ENCODE measurements around the gene SMPD4.
"Not testable (repeated sequence)": the region's sequence is repeated elsewhere in the genome, so short reads cannot be mapped to it uniquely, and the experiment has no call there.

Gene SMPD4

DNA sequence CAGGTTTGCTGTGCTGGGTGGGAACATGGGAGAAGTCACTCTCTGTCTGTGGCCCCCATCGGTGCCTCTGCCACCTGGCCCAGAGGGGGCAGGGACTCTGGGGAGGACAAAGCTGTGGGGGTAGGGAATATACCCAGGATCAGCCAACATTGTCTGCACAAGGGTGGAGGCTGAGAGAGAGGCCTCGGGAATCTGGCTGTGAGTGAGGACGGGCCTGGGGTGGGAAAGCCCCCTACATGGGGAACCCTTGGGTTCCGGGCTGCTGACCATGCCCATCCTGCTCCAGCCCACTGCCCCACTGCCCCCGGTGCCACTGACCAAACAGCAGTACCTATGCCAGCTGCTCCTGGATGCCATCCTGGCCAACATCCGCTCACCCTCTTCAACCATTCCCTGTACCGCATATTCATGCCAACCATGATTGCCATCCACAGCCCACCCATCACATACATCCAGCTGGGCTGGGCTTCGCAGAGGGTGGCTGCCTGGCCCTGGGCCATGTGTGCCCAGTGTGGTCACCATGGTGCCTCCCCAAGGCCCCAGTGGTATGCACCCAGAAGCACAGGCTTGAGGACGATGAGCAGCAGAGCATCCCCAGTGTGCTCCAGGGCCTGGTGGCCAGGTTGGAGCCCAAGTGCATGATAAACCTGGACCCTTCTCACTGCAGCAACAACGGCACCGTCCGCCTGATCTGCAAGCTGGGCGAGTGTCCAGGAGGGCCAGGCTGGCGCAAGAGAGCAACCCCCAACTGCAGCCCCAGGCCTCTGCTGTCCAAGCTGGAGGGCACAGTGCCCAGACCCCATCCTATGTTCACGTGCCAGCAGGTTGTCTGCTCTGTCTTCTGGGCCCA lies 45.5 kb downstream of the SMPD4 start:
- no peak overlapping the region for H3K4me3 ChIP-seq (ENCODE audit: low read length)
- H2AFZ ChIP-seq (ENCODE audit: low read depth, low read length): no peak overlapping the region
- H3K27ac ChIP-seq (ENCODE audit: low read length): no peak overlapping the region
- no peak overlapping the region for H3K9ac ChIP-seq (ENCODE audit: low read length)
- no peaks in the 10 kb centered on the region for H3K36me3 ChIP-seq (replicated peaks; ENCODE audit: low read depth, low read length)
- no peak for TF ChIP-seq EZH2phosphoT487 (IDR thresholded peaks at IDR 0.05; ENCODE audit: low read depth)
- H3K4me1 ChIP-seq (ENCODE audit: low read length): no peaks in the 10 kb centered on the region
- no peaks in the 10 kb centered on the region for H3K27me3 ChIP-seq (ENCODE audit: low read depth, low read length)
- H3K4me2 ChIP-seq (ENCODE audit: low read length): no peak overlapping the region
- no peaks in the 10 kb centered on the region for H3K79me2 ChIP-seq (ENCODE audit: low read length)
- no peaks in the 10 kb centered on the region for H4K20me1 ChIP-seq (ENCODE audit: insufficient read depth, low read length)
- H3K9me3 ChIP-seq (ENCODE audit: insufficient read depth, low read length): no peaks in the 10 kb centered on the region

DNA sequence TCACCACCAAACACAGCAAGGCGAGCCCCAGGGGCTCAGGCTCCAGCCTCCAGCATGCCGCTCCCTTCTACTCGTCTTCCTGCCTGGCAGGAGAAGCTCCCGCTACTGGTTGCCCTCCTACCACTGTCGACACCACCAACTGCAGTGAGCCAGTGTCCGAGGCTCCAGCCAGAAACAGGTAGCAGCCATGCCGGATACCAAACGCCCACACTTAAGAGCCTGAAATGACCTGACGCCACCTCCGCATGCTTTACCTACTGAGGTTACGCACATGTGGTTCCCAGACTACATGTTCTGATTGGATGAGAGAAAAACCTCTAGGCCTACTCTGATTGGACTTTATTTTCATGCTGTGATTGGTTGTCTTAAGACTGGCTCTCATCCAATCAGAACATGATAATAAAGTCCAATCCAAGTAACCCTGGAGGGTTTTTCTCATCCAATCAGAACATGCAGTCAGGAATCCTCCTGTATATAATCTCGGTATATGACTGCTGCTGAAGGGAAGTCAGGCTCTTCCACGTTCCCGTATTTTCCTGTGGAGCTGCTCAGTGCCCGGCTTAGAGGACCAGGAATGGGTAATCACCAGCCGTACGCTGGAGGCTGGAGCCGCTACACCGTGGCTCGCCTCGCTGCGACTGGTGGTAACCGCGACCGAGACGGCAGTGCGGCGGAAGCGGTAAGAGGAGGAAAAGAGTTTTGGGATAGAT lies 52.1 kb downstream of the SMPD4 start, which contains the start of gene POTEF:
Gene POTEF (minus strand): TSS at position 103 of the 710 bp plus-strand sequence. CDS start 8,707 bp downstream, outside the sequence.
- H3K36me3 ChIP-seq (replicated peaks; ENCODE audit: low read depth, low read length); H2AFZ ChIP-seq (ENCODE audit: low read depth, low read length); H3K27me3 ChIP-seq (ENCODE audit: low read depth, low read length); H4K20me1 ChIP-seq (ENCODE audit: insufficient read depth, low read length); H3K4me1 ChIP-seq (ENCODE audit: low read length); H3K79me2 ChIP-seq (ENCODE audit: low read length); H3K9ac ChIP-seq (ENCODE audit: low read length); H3K9me3 ChIP-seq (ENCODE audit: insufficient read depth, low read length); H3K4me2 ChIP-seq (ENCODE audit: low read length); H3K27ac ChIP-seq (ENCODE audit: low read length); H3K4me3 ChIP-seq (ENCODE audit: low read length): not testable (repeated sequence)

DNA sequence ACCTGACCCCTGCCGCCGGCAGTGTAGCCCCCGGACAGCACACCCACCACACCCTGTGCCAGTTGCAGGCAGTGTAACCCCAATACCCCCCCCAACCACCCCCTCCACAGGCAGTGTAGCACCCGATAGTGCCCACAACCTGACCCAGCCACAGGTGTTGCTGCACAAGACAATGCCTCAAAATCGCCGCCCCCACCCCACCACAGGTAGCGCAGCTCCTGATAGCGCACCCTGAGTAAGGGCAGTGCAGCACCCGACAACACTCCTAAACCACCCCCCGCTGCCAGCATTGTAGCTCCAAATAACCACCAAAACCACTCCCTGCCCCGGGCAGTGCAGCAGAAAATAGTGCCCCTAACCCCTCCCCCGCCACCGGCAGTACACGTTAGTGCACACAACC lies 52.9 kb downstream of the SMPD4 start:
- not testable (repeated sequence) for H3K4me1 ChIP-seq (ENCODE audit: low read length); H3K27me3 ChIP-seq (ENCODE audit: low read depth, low read length); H3K27ac ChIP-seq (ENCODE audit: low read length); H3K4me2 ChIP-seq (ENCODE audit: low read length); H3K79me2 ChIP-seq (ENCODE audit: low read length); H3K9me3 ChIP-seq (ENCODE audit: insufficient read depth, low read length); H3K4me3 ChIP-seq (ENCODE audit: low read length); H3K9ac ChIP-seq (ENCODE audit: low read length); H4K20me1 ChIP-seq (ENCODE audit: insufficient read depth, low read length); H3K36me3 ChIP-seq (replicated peaks; ENCODE audit: low read depth, low read length); H2AFZ ChIP-seq (ENCODE audit: low read depth, low read length)

DNA sequence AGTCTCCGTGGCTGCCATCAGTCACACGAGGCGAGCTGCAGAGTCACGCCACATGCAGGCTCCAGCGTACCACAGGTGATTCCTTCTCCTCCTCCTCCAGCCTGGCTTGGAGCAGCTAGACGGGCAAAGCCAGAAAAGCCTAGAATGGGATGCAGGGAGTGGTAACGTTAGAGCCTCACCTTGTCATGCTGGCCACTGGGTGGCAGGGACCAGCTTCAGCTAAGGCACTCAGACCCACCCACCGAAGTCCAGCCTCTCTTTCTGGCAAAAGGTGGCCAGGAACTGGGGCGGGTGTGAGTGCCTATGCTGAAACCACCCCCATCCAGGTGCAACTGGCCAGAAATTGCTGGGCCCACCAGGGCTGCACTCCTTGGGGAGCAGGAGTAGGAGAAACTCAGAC lies 53.7 kb downstream of the SMPD4 start:
- not testable (repeated sequence) for H3K27me3 ChIP-seq (ENCODE audit: low read depth, low read length); H4K20me1 ChIP-seq (ENCODE audit: insufficient read depth, low read length); H2AFZ ChIP-seq (ENCODE audit: low read depth, low read length); H3K27ac ChIP-seq (ENCODE audit: low read length); H3K9ac ChIP-seq (ENCODE audit: low read length); H3K4me1 ChIP-seq (ENCODE audit: low read length); H3K4me2 ChIP-seq (ENCODE audit: low read length); H3K4me3 ChIP-seq (ENCODE audit: low read length); H3K9me3 ChIP-seq (ENCODE audit: insufficient read depth, low read length); H3K36me3 ChIP-seq (replicated peaks; ENCODE audit: low read depth, low read length); H3K79me2 ChIP-seq (ENCODE audit: low read length)

DNA sequence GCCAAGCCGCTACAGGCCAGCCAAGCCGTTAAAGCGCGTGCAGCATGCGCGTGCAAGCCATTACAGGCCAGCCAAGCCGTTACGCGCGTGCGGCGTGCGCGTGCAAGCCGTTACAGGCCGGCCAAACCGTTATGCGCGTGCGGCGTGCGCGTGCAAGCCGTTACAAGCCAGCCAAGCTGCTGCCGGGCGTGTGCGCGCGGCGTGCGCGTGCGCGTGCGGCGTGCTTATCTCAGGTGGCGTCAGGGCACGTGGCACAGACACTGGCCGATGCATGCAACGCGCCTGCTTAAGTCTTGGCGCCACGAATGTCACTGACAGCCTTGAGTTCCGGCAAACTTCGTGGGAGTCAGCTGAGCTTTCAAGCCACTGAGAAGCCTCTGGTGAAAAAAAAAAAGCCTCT lies 60.5 kb downstream of the SMPD4 start:
- not testable (repeated sequence) for H3K36me3 ChIP-seq (replicated peaks; ENCODE audit: low read depth, low read length); H3K4me3 ChIP-seq (ENCODE audit: low read length); H3K9me3 ChIP-seq (ENCODE audit: insufficient read depth, low read length); H3K79me2 ChIP-seq (ENCODE audit: low read length); H4K20me1 ChIP-seq (ENCODE audit: insufficient read depth, low read length); H3K9ac ChIP-seq (ENCODE audit: low read length); H3K4me1 ChIP-seq (ENCODE audit: low read length); H3K4me2 ChIP-seq (ENCODE audit: low read length); H3K27me3 ChIP-seq (ENCODE audit: low read depth, low read length); H3K27ac ChIP-seq (ENCODE audit: low read length); H2AFZ ChIP-seq (ENCODE audit: low read depth, low read length)

DNA sequence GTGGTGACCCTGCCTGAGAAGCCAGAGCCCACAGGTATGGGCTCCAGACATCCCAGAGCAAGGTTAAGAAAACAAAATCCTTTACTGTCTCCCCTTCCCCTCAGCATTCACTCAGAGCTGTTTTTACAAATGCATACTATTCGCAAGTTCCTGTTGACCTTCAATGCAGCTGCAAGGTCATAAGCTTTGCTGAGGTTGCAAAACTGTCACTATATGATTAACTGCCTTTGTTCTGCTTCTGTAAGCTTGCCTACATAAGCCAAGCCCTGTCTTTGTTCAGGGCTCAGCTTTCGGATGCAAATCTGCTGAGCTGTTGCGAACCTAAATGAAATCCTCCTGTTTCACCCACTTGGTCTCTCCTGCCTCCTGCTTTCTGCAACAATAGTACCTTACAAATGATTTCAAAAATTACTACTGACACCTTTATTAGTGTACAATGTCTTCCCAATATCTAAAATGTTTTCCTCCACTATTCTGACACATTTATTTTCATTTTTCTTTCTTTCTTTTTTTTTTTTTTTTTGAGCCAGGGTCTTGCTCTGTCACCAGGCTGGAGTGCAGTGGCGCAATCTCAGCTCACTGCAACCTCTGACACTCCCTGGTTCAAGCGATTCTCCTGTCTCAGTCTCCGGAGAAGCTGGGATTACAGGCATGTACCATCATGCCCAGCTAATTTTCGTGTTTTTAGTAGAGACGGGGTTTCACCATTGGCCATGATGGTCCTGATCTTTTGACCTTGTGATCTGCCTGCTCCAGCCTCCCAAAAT lies 78.6 kb downstream of the SMPD4 start:
- H3K4me1 ChIP-seq (ENCODE audit: low read length); H4K20me1 ChIP-seq (ENCODE audit: insufficient read depth, low read length); H3K9me3 ChIP-seq (ENCODE audit: insufficient read depth, low read length); H2AFZ ChIP-seq (ENCODE audit: low read depth, low read length); H3K27me3 ChIP-seq (ENCODE audit: low read depth, low read length); H3K79me2 ChIP-seq (ENCODE audit: low read length); H3K27ac ChIP-seq (ENCODE audit: low read length); H3K4me2 ChIP-seq (ENCODE audit: low read length); H3K36me3 ChIP-seq (replicated peaks; ENCODE audit: low read depth, low read length); H3K4me3 ChIP-seq (ENCODE audit: low read length); H3K9ac ChIP-seq (ENCODE audit: low read length): not testable (repeated sequence)
